ENCODE data around the gene VAV3. TPM values are rescaled to one million over a fixed set of nuclear protein-coding genes. Genes with fewer than 3 reads are reported as not detected.

Gene VAV3
- total RNA-seq, 1 donor from 2014 or later, result 2.9 TPM

DNA sequence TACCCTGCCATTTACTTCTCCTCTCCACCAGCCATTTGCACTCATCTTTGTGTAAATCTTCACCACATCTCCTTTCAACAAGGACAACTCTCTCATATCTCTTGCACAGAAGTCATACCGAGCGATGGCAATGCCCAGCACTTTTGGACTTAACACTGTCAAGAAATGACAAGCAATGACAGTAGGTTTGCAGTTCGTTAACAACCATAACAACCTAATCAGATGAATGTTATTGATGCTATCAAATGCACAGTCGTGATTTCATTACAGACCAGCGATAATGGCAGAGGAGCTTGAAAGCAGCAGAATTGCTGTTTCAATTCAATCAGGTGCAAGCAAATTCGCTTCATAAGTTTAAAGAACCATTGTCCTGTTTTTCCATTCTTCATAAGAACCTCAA lies 390.9 kb downstream of the VAV3 start:
- Mint-ChIP-seq H3K27ac (ENCODE audit: unreplicated experiment) (peak overlapping the region; percentile 63), H3K27me3 (ENCODE audit: low read depth) (no peaks in the 10 kb centered on the region), H3K9me3 (peaks cover 3% of the 10 kb centered on the region), H3K4me1 (no peaks in the 10 kb centered on the region), H3K4me3 (no peak overlapping the region), H3K36me3 (ENCODE audit: low read depth) (no peaks in the 10 kb centered on the region)
- no peak for DNase-seq (ENCODE audit: low read depth, low spot score)
- TF ChIP-seq, protein P1, sequence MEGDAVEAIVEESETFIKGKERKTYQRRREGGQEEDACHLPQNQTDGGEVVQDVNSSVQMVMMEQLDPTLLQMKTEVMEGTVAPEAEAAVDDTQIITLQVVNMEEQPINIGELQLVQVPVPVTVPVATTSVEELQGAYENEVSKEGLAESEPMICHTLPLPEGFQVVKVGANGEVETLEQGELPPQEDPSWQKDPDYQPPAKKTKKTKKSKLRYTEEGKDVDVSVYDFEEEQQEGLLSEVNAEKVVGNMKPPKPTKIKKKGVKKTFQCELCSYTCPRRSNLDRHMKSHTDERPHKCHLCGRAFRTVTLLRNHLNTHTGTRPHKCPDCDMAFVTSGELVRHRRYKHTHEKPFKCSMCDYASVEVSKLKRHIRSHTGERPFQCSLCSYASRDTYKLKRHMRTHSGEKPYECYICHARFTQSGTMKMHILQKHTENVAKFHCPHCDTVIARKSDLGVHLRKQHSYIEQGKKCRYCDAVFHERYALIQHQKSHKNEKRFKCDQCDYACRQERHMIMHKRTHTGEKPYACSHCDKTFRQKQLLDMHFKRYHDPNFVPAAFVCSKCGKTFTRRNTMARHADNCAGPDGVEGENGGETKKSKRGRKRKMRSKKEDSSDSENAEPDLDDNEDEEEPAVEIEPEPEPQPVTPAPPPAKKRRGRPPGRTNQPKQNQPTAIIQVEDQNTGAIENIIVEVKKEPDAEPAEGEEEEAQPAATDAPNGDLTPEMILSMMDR (conservative IDR thresholded peaks at IDR 0.05), result no peak

DNA sequence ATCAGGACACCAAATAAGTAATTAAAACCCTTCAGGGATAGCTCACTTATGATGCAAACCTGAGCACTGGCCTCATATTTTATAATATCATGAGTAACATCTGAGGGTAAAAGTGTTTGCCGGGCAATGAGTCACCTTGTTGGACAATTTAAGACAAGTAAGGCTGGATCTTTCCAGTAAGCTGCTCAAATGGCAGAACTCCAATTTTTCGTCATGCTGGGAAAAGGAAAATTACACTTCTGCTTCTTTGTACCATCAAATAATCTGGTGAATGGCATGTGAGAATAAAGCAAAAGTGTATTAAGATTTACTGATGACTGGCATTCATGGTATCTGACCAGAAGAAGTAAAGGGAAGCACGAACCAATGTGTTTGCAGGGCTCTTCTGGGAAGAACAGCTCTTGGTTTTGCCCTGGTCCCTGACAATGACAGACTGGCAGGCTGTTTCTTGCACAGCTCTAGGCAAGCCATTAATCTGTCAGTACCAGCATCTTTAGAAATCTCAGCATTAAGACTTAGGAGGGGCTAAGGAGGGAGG lies 392.2 kb downstream of the VAV3 start:
- H3K27ac Mint-ChIP-seq (ENCODE audit: unreplicated experiment), result no peak overlapping the region
- H3K4me1 Mint-ChIP-seq, result no peaks in the 10 kb centered on the region
- no peak overlapping the region for H3K4me3 Mint-ChIP-seq
- no peak for DNase-seq (ENCODE audit: low read depth, low spot score)
- TF ChIP-seq, protein P1 (conservative IDR thresholded peaks at IDR 0.05), result no peak
- no peaks in the 10 kb centered on the region for H3K27me3 Mint-ChIP-seq (ENCODE audit: low read depth)
- no peaks in the 10 kb centered on the region for H3K36me3 Mint-ChIP-seq (ENCODE audit: low read depth)
- H3K9me3 Mint-ChIP-seq, result peaks cover 3% of the 10 kb centered on the region

GRCh38 chr1:107570768-107571167 lies 394.2 kb downstream of the VAV3 start:
- no peaks in the 10 kb centered on the region for H3K4me1 Mint-ChIP-seq
- no peak for DNase-seq (ENCODE audit: low read depth, low spot score)
- H3K27ac Mint-ChIP-seq (ENCODE audit: unreplicated experiment), result no peak overlapping the region
- TF ChIP-seq, protein P1 (conservative IDR thresholded peaks at IDR 0.05), result no peak
- H3K9me3 Mint-ChIP-seq, result peaks cover 3% of the 10 kb centered on the region
- H3K4me3 Mint-ChIP-seq, result no peak overlapping the region
- H3K36me3 Mint-ChIP-seq (ENCODE audit: low read depth), result no peaks in the 10 kb centered on the region
- no peaks in the 10 kb centered on the region for H3K27me3 Mint-ChIP-seq (ENCODE audit: low read depth)

- TF ChIP-seq, protein P1 (conservative IDR thresholded peaks at IDR 0.05), result no peak
- Mint-ChIP-seq H3K4me1 (no peaks in the 10 kb centered on the region), H3K4me3 (no peak overlapping the region), H3K27me3 (ENCODE audit: low read depth) (no peaks in the 10 kb centered on the region), H3K9me3 (no peaks in the 10 kb centered on the region), H3K27ac (ENCODE audit: unreplicated experiment) (no peak overlapping the region), H3K36me3 (ENCODE audit: low read depth) (no peaks in the 10 kb centered on the region)
- DNase-seq (ENCODE audit: low read depth, low spot score), result no peak
These were observed 401.5 kb downstream of the VAV3 start for GRCh38 chr1:107563441-107563840.

DNA sequence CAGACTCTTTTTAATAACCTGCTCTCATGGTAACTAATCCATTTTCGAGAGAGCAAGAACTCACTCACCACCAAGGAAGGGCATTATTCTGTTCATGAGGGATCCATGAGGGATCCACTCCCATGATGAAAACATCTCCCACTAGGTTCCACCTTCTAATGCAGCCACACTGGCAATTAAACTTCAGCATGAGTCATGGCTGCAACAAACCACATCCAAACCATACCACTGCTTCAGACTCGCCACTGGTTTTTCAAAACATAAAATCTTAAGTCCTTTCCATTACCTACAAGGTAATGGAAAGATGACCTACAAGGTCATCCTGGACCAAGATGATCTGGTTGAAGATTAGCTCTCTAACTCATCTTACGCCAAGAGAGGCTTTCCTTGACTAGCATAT lies 405.1 kb downstream of the VAV3 start:
- Mint-ChIP-seq H3K36me3 (ENCODE audit: low read depth) (no peaks in the 10 kb centered on the region), H3K9me3 (no peaks in the 10 kb centered on the region), H3K27me3 (ENCODE audit: low read depth) (no peaks in the 10 kb centered on the region), H3K4me3 (no peak overlapping the region), H3K27ac (ENCODE audit: unreplicated experiment) (no peak overlapping the region), H3K4me1 (no peaks in the 10 kb centered on the region)
- DNase-seq (ENCODE audit: low read depth, low spot score), result no peak
- TF ChIP-seq, protein P1 (conservative IDR thresholded peaks at IDR 0.05), result no peak
